HCT116 (cell line): Measurements from ENCODE around the gene FAR2. TPM values are rescaled to one million over a fixed set of nuclear protein-coding genes. Genes with fewer than 3 reads are reported as not detected.

Experiments
- ATAC-seq: fragments of 200-7000 bp; cut with Tn5 transposase; 2 replicates; pipeline ENCODE4 v1.9.1; 2020; ENCODE audit warnings: mild to moderate bottlenecking, moderate library complexity
- BruUV-seq: library from RNA; stranded (reverse); fragments of 400-500 nt; replicated peaks from 2 replicates; lab custom pipeline; 2021; lab: Mats Ljungman, UMichigan
- CTCF ChIA-PET: fragments of 300-600 bp; sonication (Branson Sonifier 250); formaldehyde crosslinking; loops from one replicate; lab custom pipeline; 2021; ENCODE audit warnings: antibody characterized with exemption; lab: Charles Lee
- POLR2A ChIA-PET: fragments of 300-600, 350-600 bp; sonication (Branson Sonifier 250); formaldehyde crosslinking; loops from one replicate; lab custom pipeline; 2021; ENCODE audit warnings: antibody characterized with exemption; lab: Charles Lee
- RAD21 ChIA-PET, 2 experiments: fragments of 300-600 bp; sonication (Branson Sonifier 250); formaldehyde crosslinking; loops; one replicate each; lab custom pipeline; 2023; ENCODE audit warnings: low total read pairs in 2 of 2; ENCODE audit not compliant: uncharacterized antibody in 2 of 2, unreplicated experiment in 2 of 2, low non-redundant PET in 1 of 2; lab: Charles Lee
- DNase-seq: peaks from one replicate; pipeline ENCODE4 v3.0.0-alpha.2; 2010; ENCODE audit warnings: low read depth, low spot score
- H2AFZ ChIP-seq: fragments of 200-600 bp; shearing (Covaris generic), sonication (generic); 2 replicates; pipeline ENCODE4 v1.6.1; 2017; ENCODE audit warnings: low read depth, mixed run types, mixed read lengths, antibody characterized with exemption, low read length; ENCODE audit not compliant: poor library complexity, severe bottlenecking
- H3K27ac ChIP-seq: 2 replicates; pipeline ENCODE4 v1.5.1; 2012; ENCODE audit warnings: low read depth, low read length
- H3K27me3 ChIP-seq: fragments of 200-600 bp; sonication (generic); 2 replicates; pipeline ENCODE4 v1.6.1; 2016; ENCODE audit warnings: mixed run types, low read length, mixed read lengths; ENCODE audit not compliant: insufficient read depth
- H3K36me3 ChIP-seq, 2 experiments: fragments of 200-500 bp in 1 of 2; fragments of 200-600 bp in 1 of 2; sonication (Bioruptor generic) in 1 of 2; sonication (generic) in 1 of 2; 2 replicates each; pipeline versions ENCODE4 v1.5.1 to v1.6.1; 2014 to 2016; ENCODE audit warnings: low read length in 2 of 2, inconsistent platforms in 1 of 2, mixed read lengths in 1 of 2, mixed run types in 1 of 2; ENCODE audit not compliant: insufficient read depth in 2 of 2, control insufficient read depth in 1 of 2
- H3K4me1 ChIP-seq, 2 experiments: fragments of 200-600 bp in 1 of 2; sonication (generic) in 1 of 2; 2 replicates each; pipeline versions ENCODE4 v1.5.1 to v1.6.1; 2012 to 2017; ENCODE audit warnings: low read length in 2 of 2, inconsistent platforms in 1 of 2, mild to moderate bottlenecking in 1 of 2, mixed read lengths in 1 of 2, mixed run types in 1 of 2, moderate library complexity in 1 of 2; ENCODE audit not compliant: insufficient read depth in 2 of 2, control insufficient read depth in 1 of 2
- H3K4me2 ChIP-seq: fragments of 200-600 bp; sonication (generic); 2 replicates; pipeline ENCODE4 v1.6.1; 2017; ENCODE audit warnings: mixed run types, low read length, mixed read lengths
- H3K4me3 ChIP-seq, 2 experiments: fragments of 200-600 bp in 1 of 2; sonication (generic) in 1 of 2; replicated peaks in 1 of 2; 2 replicates each; pipeline ENCODE4 v1.5.1; 2011 to 2016; ENCODE audit warnings: low read length in 2 of 2, control low read depth in 1 of 2, low read depth in 1 of 2, mild to moderate bottlenecking in 1 of 2, mixed read lengths in 1 of 2, mixed run types in 1 of 2
- H3K79me2 ChIP-seq: fragments of 200-600 bp; sonication (generic); 2 replicates; pipeline ENCODE4 v1.6.1; 2017; ENCODE audit warnings: mild to moderate bottlenecking, mixed run types, low read length, moderate library complexity, mixed read lengths; ENCODE audit not compliant: insufficient read depth
- H3K9ac ChIP-seq: fragments of 200-600 bp; sonication (generic); 2 replicates; pipeline ENCODE4 v1.6.1; 2016; ENCODE audit warnings: low read length, mixed read lengths
- H3K9me2 ChIP-seq: fragments of 200-600 bp; sonication (generic), shearing (Covaris generic); 2 replicates; pipeline ENCODE4 v1.6.1; 2017; ENCODE audit warnings: mixed run types, mild to moderate bottlenecking, moderate library complexity; ENCODE audit not compliant: insufficient read depth
- H3K9me3 ChIP-seq, 2 experiments: fragments of 200-500 bp in 1 of 2; fragments of 200-600 bp in 1 of 2; sonication (Bioruptor generic) in 1 of 2; sonication (generic) in 1 of 2; 2 replicates each; pipeline ENCODE4 v1.6.1; 2014 to 2017; ENCODE audit warnings: low read length in 2 of 2, mixed read lengths in 2 of 2, inconsistent platforms in 1 of 2, low read depth in 1 of 2, mild to moderate bottlenecking in 1 of 2, mixed run types in 1 of 2, moderate library complexity in 1 of 2; ENCODE audit not compliant: control insufficient read depth in 1 of 2, insufficient read depth in 1 of 2
- H4K20me1 ChIP-seq: fragments of 200-600 bp; sonication (generic), shearing (Covaris generic); 2 replicates; pipeline ENCODE4 v1.6.1; 2017; ENCODE audit warnings: mixed run types, mild to moderate bottlenecking, moderate library complexity; ENCODE audit not compliant: insufficient read depth
- ELF1 ChIP-seq: IDR thresholded peaks from 2 replicates; pipeline ENCODE4 v1.6.1; 2012; ENCODE audit warnings: low read depth, borderline replicate concordance
- EZH2phosphoT487 ChIP-seq: fragments of 200-600 bp; IDR thresholded peaks from 2 replicates; pipeline ENCODE4 v1.6.1; 2018; ENCODE audit warnings: antibody characterized with exemption, borderline replicate concordance
- REST ChIP-seq: IDR thresholded peaks from 2 replicates; pipeline ENCODE4 v1.6.1; 2012; ENCODE audit warnings: low read depth
- SP1 ChIP-seq: IDR thresholded peaks from 2 replicates; pipeline ENCODE4 v1.6.1; 2012; ENCODE audit warnings: low read depth
- intact Hi-C: fragments of 100-400 bp; cut with micrococcal nuclease; formaldehyde crosslinking; loops from 2 replicates; pipeline ENCODE4 v1.10.0; 2022
- total RNA-seq: library from RNA; stranded (reverse); gene quantifications from one replicate; pipeline ENCODE4 v1.2.1, GENCODE V29; 2021; ENCODE audit not compliant: unreplicated experiment
- TF ChIP-seq, protein P1 (sequence below), 3 experiments: fragments of 200-600 bp in 1 of 3; sonication (generic) in 1 of 3; IDR thresholded peaks in 2 of 3; conservative IDR thresholded peaks in 1 of 3; 2 replicates each; pipeline ENCODE4 v1.5.1; 2012 to 2017; ENCODE audit warnings: low read depth in 2 of 3, low read length in 2 of 3, antibody characterized with exemption in 1 of 3, borderline replicate concordance in 1 of 3, control low read depth in 1 of 3, mild to moderate bottlenecking in 1 of 3, mixed read lengths in 1 of 3, mixed run types in 1 of 3, moderate library complexity in 1 of 3; ENCODE audit not compliant: insufficient read depth in 1 of 3

The FAR2 gene
- total RNA-seq, 1 experiment from 2014 or later: 9.7 TPM

- Histone ChIP-seq H3K4me1 (no peaks in the 10 kb centered on the region), H3K36me3 (no peaks in the 10 kb centered on the region), H3K9me3 (no peaks in the 10 kb centered on the region), H3K4me2 (no peak overlapping the region), H3K27me3 (no peaks in the 10 kb centered on the region), H3K79me2 (no peaks in the 10 kb centered on the region), H3K4me3 (no peak overlapping the region), H3K9ac (no peak overlapping the region), H4K20me1 (no peaks in the 10 kb centered on the region), H3K27ac (no peak overlapping the region), H3K9me2 (no peaks in the 10 kb centered on the region), H2AFZ (no peak overlapping the region)
- ATAC-seq (no peak), DNase-seq (no peak)
- no TSS peak for BruUV-seq
- intact Hi-C loops: no loop called here
- CTCF ChIA-PET: no interaction called here
- POLR2A ChIA-PET: no interaction called here
- RAD21 ChIA-PET: no interaction called here
- TF ChIP-seq REST (peak; percentile 24), SP1 (no peak), ELF1 (no peak), EZH2phosphoT487 (no peak)
- TF ChIP-seq, protein P1, sequence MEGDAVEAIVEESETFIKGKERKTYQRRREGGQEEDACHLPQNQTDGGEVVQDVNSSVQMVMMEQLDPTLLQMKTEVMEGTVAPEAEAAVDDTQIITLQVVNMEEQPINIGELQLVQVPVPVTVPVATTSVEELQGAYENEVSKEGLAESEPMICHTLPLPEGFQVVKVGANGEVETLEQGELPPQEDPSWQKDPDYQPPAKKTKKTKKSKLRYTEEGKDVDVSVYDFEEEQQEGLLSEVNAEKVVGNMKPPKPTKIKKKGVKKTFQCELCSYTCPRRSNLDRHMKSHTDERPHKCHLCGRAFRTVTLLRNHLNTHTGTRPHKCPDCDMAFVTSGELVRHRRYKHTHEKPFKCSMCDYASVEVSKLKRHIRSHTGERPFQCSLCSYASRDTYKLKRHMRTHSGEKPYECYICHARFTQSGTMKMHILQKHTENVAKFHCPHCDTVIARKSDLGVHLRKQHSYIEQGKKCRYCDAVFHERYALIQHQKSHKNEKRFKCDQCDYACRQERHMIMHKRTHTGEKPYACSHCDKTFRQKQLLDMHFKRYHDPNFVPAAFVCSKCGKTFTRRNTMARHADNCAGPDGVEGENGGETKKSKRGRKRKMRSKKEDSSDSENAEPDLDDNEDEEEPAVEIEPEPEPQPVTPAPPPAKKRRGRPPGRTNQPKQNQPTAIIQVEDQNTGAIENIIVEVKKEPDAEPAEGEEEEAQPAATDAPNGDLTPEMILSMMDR (IDR thresholded peaks at IDR 0.05 in 2 of 3, conservative IDR thresholded peaks at IDR 0.05 in 1 of 3; ENCODE audit: borderline replicate concordance in 1 of 3, insufficient read depth in 1 of 3, low read depth in 2 of 3, low read length in 2 of 3): no peak
Observed at GRCh38 chr12:29230800-29231560, 81.9 kb downstream of the FAR2 start.
